ENCODE measurements around the gene CLIC3. TPM values are rescaled to one million over a fixed set of nuclear protein-coding genes. Genes with fewer than 3 reads are reported as not detected.

Gene CLIC3
- total RNA-seq, 1 donor from 2014 or later = 38.6 TPM

DNA sequence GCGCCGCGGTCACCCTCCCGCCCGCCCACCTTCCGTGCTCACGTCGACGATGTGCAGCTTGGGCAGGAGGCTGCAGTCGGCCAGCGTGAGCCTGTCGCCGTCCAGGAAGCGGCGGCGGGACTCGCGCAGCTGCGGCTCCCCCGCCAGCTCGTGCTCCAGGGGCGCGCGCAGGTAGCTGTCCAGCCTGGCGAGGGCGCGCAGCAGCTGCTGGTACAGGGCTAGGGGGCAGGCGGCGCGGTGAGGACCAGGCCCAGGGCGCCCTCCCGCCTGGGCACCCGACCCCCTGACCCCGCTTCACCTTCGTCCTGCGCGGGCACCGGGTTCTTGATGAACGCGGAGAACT lies 1.5 kb downstream of the CLIC3 start:
- H3K9me3 Mint-ChIP-seq = no peaks in the 10 kb centered on the region
- no peak for TF ChIP-seq CTCF (conservative IDR thresholded peaks at IDR 0.05)
- peaks cover under 1% of the 10 kb centered on the region for H3K4me1 Mint-ChIP-seq (ENCODE audit: unreplicated experiment)
- no peak overlapping the region for H3K27ac Mint-ChIP-seq
- no peak for DNase-seq (ENCODE audit: extremely low spot score, unreplicated experiment)
- no peaks in the 10 kb centered on the region for H3K36me3 Mint-ChIP-seq
- peaks cover 4% of the 10 kb centered on the region for H3K27me3 Mint-ChIP-seq
- H3K4me3 Mint-ChIP-seq = no peak overlapping the region

DNA sequence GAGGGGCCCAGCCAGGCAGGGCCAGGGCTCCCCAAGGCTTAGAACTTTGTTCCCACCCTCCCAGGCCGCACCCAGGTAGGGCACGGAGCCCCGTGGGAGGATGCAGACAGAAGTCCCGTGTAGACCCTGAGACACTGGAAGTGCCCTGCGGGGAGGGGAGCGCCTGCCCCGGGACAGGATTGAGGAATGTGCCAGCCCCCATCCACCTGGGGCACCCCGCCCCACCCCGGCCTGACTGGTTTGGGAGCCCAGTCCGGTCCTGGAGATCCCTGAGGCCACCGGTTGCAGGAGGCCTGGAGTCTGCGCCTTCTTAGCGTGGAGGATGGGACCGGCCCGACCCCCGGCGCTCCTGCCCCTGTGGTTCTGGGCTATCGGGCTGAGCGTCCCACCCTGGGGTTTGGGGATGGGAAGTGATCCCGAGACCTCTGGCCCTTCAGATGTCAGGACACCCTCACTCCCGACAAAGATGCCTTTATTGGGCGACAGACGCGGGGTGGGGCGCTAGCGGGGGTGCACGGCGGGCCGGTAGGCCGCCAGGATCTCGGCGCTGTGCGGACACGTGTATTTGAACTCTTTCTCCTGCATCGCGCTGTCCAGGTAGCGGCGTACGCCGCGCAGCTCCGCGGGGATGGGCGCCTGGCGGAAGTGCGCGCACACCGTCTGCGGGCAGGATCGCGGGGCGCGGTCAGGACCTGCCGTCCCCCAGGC lies 2.0 kb downstream of the CLIC3 start:
- peaks cover 6% of the 10 kb centered on the region for H3K4me1 Mint-ChIP-seq (ENCODE audit: unreplicated experiment)
- no peak for TF ChIP-seq CTCF (conservative IDR thresholded peaks at IDR 0.05)
- H3K4me3 Mint-ChIP-seq = peak overlapping the region; percentile 86
- peak overlapping the region; percentile 67 for H3K27ac Mint-ChIP-seq
- no peaks in the 10 kb centered on the region for H3K9me3 Mint-ChIP-seq
- DNase-seq (ENCODE audit: extremely low spot score, unreplicated experiment) = no peak
- H3K27me3 Mint-ChIP-seq = peaks cover 4% of the 10 kb centered on the region
- H3K36me3 Mint-ChIP-seq = no peaks in the 10 kb centered on the region

DNA sequence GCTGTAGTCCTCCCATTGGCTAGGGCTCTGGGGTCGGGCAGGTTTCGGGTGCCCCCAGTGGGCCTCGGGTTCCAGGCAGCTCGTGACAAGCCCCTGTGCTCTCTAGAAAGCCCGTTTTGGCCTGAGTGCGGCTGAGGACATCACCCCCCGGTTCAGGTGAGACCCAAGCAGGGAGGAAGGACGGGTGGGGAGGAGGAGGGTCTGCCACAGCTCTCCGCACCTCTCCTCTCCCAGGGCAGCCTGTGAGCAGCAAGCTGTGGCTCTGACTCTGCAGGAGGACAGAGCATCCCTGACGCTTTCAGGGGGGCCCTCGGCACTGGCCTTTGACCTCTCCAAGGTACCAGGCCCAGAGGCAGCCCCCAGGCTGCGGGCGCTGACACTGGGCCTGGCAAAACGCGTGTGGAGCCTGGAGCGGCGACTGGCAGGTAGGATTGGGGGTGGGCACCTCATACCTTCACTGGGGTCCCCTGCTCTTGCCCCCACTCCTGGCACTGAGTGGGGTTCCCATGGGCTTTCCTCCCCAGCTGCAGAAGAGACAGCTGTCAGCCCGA lies 3.5 kb downstream of the CLIC3 start:
- TF ChIP-seq CTCF (conservative IDR thresholded peaks at IDR 0.05) = no peak
- Mint-ChIP-seq H3K4me1 (ENCODE audit: unreplicated experiment) (peaks cover 7% of the 10 kb centered on the region), H3K27ac (peak overlapping the region; percentile 74), H3K27me3 (peaks cover 5% of the 10 kb centered on the region), H3K9me3 (no peaks in the 10 kb centered on the region), H3K4me3 (peak overlapping the region; percentile 86), H3K36me3 (no peaks in the 10 kb centered on the region)
- DNase-seq (ENCODE audit: extremely low spot score, unreplicated experiment) = no peak

DNA sequence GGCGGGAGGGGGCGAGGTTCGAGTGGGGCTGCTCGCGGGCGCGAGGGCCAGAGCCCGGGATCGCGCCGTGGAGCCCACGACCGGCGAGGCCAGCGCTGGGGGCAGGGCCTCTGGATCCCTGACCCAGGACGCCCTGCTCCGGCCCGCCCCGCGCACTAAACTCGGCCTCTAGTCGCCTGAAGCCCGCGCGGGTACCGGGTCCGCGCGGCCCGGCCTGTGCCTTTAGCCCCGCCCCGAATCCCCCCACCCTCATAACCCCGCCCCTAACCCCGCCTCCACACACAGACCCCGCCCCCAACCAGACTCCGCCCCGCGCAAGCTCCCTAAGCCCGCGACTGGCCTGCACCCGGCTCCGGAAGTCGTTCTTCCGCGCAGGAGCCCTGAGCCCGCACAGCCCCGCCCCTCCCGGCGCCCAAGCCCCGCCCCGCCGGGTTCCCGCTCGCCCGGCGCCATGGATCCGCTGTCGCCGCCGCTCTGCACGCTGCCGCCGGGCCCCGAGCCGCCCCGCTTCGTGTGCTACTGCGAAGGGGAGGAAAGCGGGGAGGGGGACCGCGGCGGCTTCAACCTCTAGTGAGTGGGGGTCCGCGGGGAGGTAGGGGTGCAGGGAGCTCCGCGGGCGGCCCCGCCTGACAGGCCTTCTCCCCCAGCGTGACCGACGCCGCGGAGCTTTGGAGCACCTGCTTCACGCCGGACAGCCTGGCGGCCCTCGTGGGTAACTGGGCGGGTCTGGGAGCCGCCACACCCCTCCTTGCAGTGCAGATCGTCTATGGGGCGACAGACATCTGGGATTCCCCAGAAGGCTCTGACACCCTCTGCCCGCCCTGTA lies 4.2 kb downstream of the CLIC3 start, which contains the start of gene PAXX:
TSS of gene PAXX (plus strand) at position 430 of the 826 bp plus-strand sequence. CDS start at position 452, 22 bp downstream.
- peak within 1 kb of the TSS; percentile 74 for H3K27ac Mint-ChIP-seq
- H3K36me3 Mint-ChIP-seq = no peaks in the 10 kb centered on the region

More for the DNA sequence above, 4.2 kb downstream of the CLIC3 start, which contains the start of gene PAXX:
- peaks cover 7% of the 10 kb centered on the region for H3K4me1 Mint-ChIP-seq (ENCODE audit: unreplicated experiment)
- H3K27me3 Mint-ChIP-seq = peaks cover 3% of the 10 kb centered on the region
- TF ChIP-seq CTCF (conservative IDR thresholded peaks at IDR 0.05) = no peak
- no peaks in the 10 kb centered on the region for H3K9me3 Mint-ChIP-seq
- peak; percentile 93 for DNase-seq (ENCODE audit: extremely low spot score, unreplicated experiment)
- H3K4me3 Mint-ChIP-seq = peak within 1 kb of the TSS; percentile 86

Data from type B pancreatic cell (in vitro differentiated cells).